SK-N-SH (cell line): ENCODE measurements around the gene CLSTN2. TPM values are rescaled to one million over a fixed set of nuclear protein-coding genes. Genes with fewer than 3 reads are reported as not detected.

ENCODE experiments used
- CTCF ChIA-PET: fragments of 300-600, 350-600 bp; formaldehyde crosslinking; extraction: SDS; loops from one replicate; lab custom pipeline; 2021; lab: Yijun Ruan, JAX
- POLR2A ChIA-PET: fragments of 350-600 bp; sonication (Branson Sonifier 250); formaldehyde crosslinking; extraction: SDS; loops from one replicate; lab custom pipeline; 2020; ENCODE audit warnings: antibody characterized with exemption, inconsistent platforms; lab: Yijun Ruan, JAX
- DNase-seq: peaks from one replicate; pipeline ENCODE4 v3.0.0; 2012
- H2AFZ ChIP-seq: fragments of 200-600 bp; sonication (generic); 2 replicates; pipeline ENCODE4 v1.8.1; 2016; ENCODE audit warnings: antibody characterized with exemption, mild to moderate bottlenecking, low read depth
- H3F3A ChIP-seq: fragments of 200-600 bp; sonication (generic); replicated peaks from 2 replicates; pipeline ENCODE3; 2016; ENCODE audit warnings: antibody characterized with exemption, mild to moderate bottlenecking; ENCODE audit not compliant: insufficient read depth
- H3K27ac ChIP-seq, 2 experiments: fragments of 200-500 bp in 1 of 2; fragments of 200-600 bp in 1 of 2; sonication (Bioruptor generic) in 1 of 2; sonication (generic), shearing (Covaris generic) in 1 of 2; 2 replicates each; pipeline versions ENCODE4 v1.5.1 to v1.6.1; 2014 to 2016; ENCODE audit warnings: low read depth in 2 of 2, inconsistent platforms in 1 of 2, low read length in 1 of 2, mild to moderate bottlenecking in 1 of 2, mixed read lengths in 1 of 2
- H3K27me3 ChIP-seq: fragments of 200-600 bp; sonication (generic), shearing (Covaris generic); 2 replicates; pipeline ENCODE4 v1.6.1; 2016; ENCODE audit warnings: mixed run types; ENCODE audit not compliant: insufficient read depth
- H3K36me3 ChIP-seq, 2 experiments: fragments of 200-500 bp in 1 of 2; fragments of 200-600 bp in 1 of 2; sonication (Bioruptor generic) in 1 of 2; sonication (generic) in 1 of 2; replicated peaks in 1 of 2; 2 replicates each; pipeline versions ENCODE3 to v1.5.1; 2014 to 2016; ENCODE audit warnings: low read length in 1 of 2, mild to moderate bottlenecking in 1 of 2; ENCODE audit not compliant: insufficient read depth in 2 of 2, control insufficient read depth in 1 of 2
- H3K4me1 ChIP-seq, 2 experiments: fragments of 200-500 bp in 1 of 2; fragments of 200-600 bp in 1 of 2; sonication (Bioruptor generic) in 1 of 2; sonication (generic), shearing (Covaris generic) in 1 of 2; 2 replicates each; pipeline versions ENCODE4 v1.5.1 to v1.6.1; 2014 to 2016; ENCODE audit warnings: low read depth in 1 of 2, low read length in 1 of 2, mixed run types in 1 of 2; ENCODE audit not compliant: insufficient read depth in 2 of 2, control insufficient read depth in 1 of 2
- H3K4me2 ChIP-seq: fragments of 200-600 bp; sonication (generic), shearing (Covaris generic); 2 replicates; pipeline ENCODE4 v1.6.1; 2017; ENCODE audit warnings: mixed run types
- H3K4me3 ChIP-seq, 2 experiments: fragments of 200-500 bp in 1 of 2; fragments of 200-600 bp in 1 of 2; sonication (Bioruptor generic) in 1 of 2; sonication (generic), shearing (Covaris generic) in 1 of 2; 2 replicates each; pipeline versions ENCODE4 v1.5.1 to v1.8.1; 2014 to 2016; ENCODE audit warnings: low read depth in 2 of 2, inconsistent platforms in 1 of 2, low read length in 1 of 2, mild to moderate bottlenecking in 1 of 2, mixed read lengths in 1 of 2, moderate library complexity in 1 of 2
- H3K79me2 ChIP-seq: fragments of 200-600 bp; sonication (generic); 2 replicates; pipeline ENCODE4 v1.8.1; 2017; ENCODE audit warnings: mild to moderate bottlenecking; ENCODE audit not compliant: insufficient read depth
- H3K9ac ChIP-seq: fragments of 200-600 bp; sonication (generic); 2 replicates; pipeline ENCODE4 v1.6.1; 2017; ENCODE audit warnings: mixed run types
- H3K9me2 ChIP-seq: fragments of 200-600 bp; sonication (generic); 2 replicates; pipeline ENCODE4 v1.6.1; 2017; ENCODE audit warnings: mixed run types
- H3K9me3 ChIP-seq: fragments of 200-600 bp; sonication (generic); 2 replicates; pipeline ENCODE4 v1.6.1; 2017; ENCODE audit warnings: mixed run types, mild to moderate bottlenecking, moderate library complexity
- H4K20me1 ChIP-seq: fragments of 200-600 bp; sonication (generic); 2 replicates; pipeline ENCODE4 v1.6.1; 2017; ENCODE audit warnings: mild to moderate bottlenecking, mixed run types; ENCODE audit not compliant: insufficient read depth
- CHD2 ChIP-seq: fragments of 150-350 bp; IDR thresholded peaks from 2 replicates; pipeline ENCODE4 v1.6.1; 2018; ENCODE audit warnings: low read length; ENCODE audit not compliant: partially characterized antibody
- FOXM1 ChIP-seq: IDR thresholded peaks from 2 replicates; pipeline ENCODE4 v1.4.0; 2012; ENCODE audit warnings: low read depth, mild to moderate bottlenecking
- GATA2 ChIP-seq: sonication (generic); formaldehyde crosslinking; IDR thresholded peaks from 2 replicates; pipeline ENCODE4 v1.5.0; 2020; ENCODE audit warnings: mild to moderate bottlenecking, missing genetic modification reagents
- MXI1 ChIP-seq: IDR thresholded peaks from 2 replicates; pipeline ENCODE4 v1.6.1; 2012; ENCODE audit warnings: mild to moderate bottlenecking, low read depth, low read length, improper control_type of control experiment
- PBX3 ChIP-seq: IDR thresholded peaks from 2 replicates; pipeline ENCODE4; 2012
- POLR2AphosphoS5 ChIP-seq: IDR thresholded peaks from 2 replicates; pipeline ENCODE4 v1.6.1; 2012; ENCODE audit warnings: low read depth, low read length
- RAD21 ChIP-seq: IDR thresholded peaks from 2 replicates; pipeline ENCODE4 v1.6.1; 2012; ENCODE audit warnings: mild to moderate bottlenecking, low read length
- REST ChIP-seq: IDR thresholded peaks from 2 replicates; pipeline ENCODE4 v1.6.1; 2012; ENCODE audit warnings: mild to moderate bottlenecking, low read depth, low read length, moderate library complexity
- RXRA ChIP-seq: IDR thresholded peaks from 2 replicates; pipeline ENCODE4 v1.4.0; 2012; ENCODE audit warnings: low read depth, mild to moderate bottlenecking, borderline replicate concordance
- TAF1 ChIP-seq: IDR thresholded peaks from 2 replicates; pipeline ENCODE4 v1.6.1; 2012; ENCODE audit warnings: low read depth, mild to moderate bottlenecking, low read length, moderate library complexity, borderline replicate concordance
- TEAD4 ChIP-seq: IDR thresholded peaks from 2 replicates; pipeline ENCODE4 v1.4.0; 2012; ENCODE audit warnings: mild to moderate bottlenecking, borderline replicate concordance; ENCODE audit not compliant: insufficient read depth
- USF2 ChIP-seq: fragments of 150-350 bp; IDR thresholded peaks from 2 replicates; pipeline ENCODE4 v1.6.1; 2017; ENCODE audit warnings: antibody characterized with exemption, low read length, low read depth, borderline replicate concordance
- WGBS: methylation state at CpG from one replicate; pipeline ENCODE4 v1.1.6; 2017; ENCODE audit warnings: low lambda C conversion rate; 5-methylcytosine and 5-hydroxymethylcytosine counted together
- polyA plus RNA-seq, 3 experiments: library from polyadenylated mRNA; depleted of rRNA; stranded (reverse); fragments of >200 nt; gene quantifications; 2 replicates each; pipeline ENCODE4 v1.2.3, GENCODE V29; 2012
- TF ChIP-seq, protein P1 (sequence below): IDR thresholded peaks from 2 replicates; pipeline ENCODE4 v1.4.0; 2012; ENCODE audit warnings: low read depth, borderline replicate concordance
- TF ChIP-seq, protein P2 (sequence below): IDR thresholded peaks from 2 replicates; pipeline ENCODE4 v1.4.0; 2012; ENCODE audit warnings: low read depth, borderline replicate concordance

The CLSTN2 gene
- polyA plus RNA-seq, 1 of the 3 experiments (the other 2 are of a cell fraction) = 0.02 TPM

GRCh38 chr3:140233702-140234101, 298.7 kb downstream of the CLSTN2 start:
- no peak overlapping the region for H3K9ac ChIP-seq
- no peaks in the 10 kb centered on the region for H3K9me2 ChIP-seq
- H3K36me3 ChIP-seq = no peaks in the 10 kb centered on the region
- H4K20me1 ChIP-seq = no peaks in the 10 kb centered on the region
- H3K27ac ChIP-seq = no peak overlapping the region
- no peaks in the 10 kb centered on the region for H3K79me2 ChIP-seq
- CTCF ChIA-PET = interaction anchor here (1.1 to 1.6 kb wide), 6 partner anchors 8 to 296 kb away, joined by 3 to 5 read pairs (median 4); no protein-coding TSS in a partner anchor
- no peak overlapping the region for H2AFZ ChIP-seq
- H3K9me3 ChIP-seq = no peaks in the 10 kb centered on the region
- 10% methylated on average over 1 of the region's 1 CpG for WGBS
- H3K27me3 ChIP-seq = no peaks in the 10 kb centered on the region
- no peak for TF ChIP-seq GATA2
- TF ChIP-seq FOXM1 = no peak
- TF ChIP-seq USF2 = no peak
- no peak for DNase-seq
- POLR2A ChIA-PET = no interaction called here
- H3K4me3 ChIP-seq = no peak overlapping the region
- no peaks in the 10 kb centered on the region; a peak in 2 of 4 replicates for H3K4me1 ChIP-seq
- H3F3A ChIP-seq = no peaks in the 10 kb centered on the region
- H3K4me2 ChIP-seq = no peak overlapping the region

GRCh38 chr3:140234256-140234655, 299.3 kb downstream of the CLSTN2 start:
- no peaks in the 10 kb centered on the region for H3K9me3 ChIP-seq
- H4K20me1 ChIP-seq = no peaks in the 10 kb centered on the region
- H3K79me2 ChIP-seq = no peaks in the 10 kb centered on the region
- TF ChIP-seq TEAD4 (no peak), POLR2AphosphoS5 (no peak), PBX3 (no peak), REST (no peak), RXRA (no peak), FOXM1 (no peak), CHD2 (no peak), RAD21 (no peak), MXI1 (no peak), TAF1 (no peak)
- TF ChIP-seq, protein P1, sequence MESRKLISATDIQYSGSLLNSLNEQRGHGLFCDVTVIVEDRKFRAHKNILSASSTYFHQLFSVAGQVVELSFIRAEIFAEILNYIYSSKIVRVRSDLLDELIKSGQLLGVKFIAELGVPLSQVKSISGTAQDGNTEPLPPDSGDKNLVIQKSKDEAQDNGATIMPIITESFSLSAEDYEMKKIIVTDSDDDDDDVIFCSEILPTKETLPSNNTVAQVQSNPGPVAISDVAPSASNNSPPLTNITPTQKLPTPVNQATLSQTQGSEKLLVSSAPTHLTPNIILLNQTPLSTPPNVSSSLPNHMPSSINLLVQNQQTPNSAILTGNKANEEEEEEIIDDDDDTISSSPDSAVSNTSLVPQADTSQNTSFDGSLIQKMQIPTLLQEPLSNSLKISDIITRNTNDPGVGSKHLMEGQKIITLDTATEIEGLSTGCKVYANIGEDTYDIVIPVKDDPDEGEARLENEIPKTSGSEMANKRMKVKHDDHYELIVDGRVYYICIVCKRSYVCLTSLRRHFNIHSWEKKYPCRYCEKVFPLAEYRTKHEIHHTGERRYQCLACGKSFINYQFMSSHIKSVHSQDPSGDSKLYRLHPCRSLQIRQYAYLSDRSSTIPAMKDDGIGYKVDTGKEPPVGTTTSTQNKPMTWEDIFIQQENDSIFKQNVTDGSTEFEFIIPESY = no peak
- TF ChIP-seq, protein P2, sequence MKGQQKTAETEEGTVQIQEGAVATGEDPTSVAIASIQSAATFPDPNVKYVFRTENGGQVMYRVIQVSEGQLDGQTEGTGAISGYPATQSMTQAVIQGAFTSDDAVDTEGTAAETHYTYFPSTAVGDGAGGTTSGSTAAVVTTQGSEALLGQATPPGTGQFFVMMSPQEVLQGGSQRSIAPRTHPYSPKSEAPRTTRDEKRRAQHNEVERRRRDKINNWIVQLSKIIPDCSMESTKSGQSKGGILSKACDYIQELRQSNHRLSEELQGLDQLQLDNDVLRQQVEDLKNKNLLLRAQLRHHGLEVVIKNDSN = no peak
- TF ChIP-seq, all 33 proteins: peak for 0
- Histone ChIP-seq H3K4me2 (no peak overlapping the region), H3K27me3 (no peaks in the 10 kb centered on the region), H3K4me1 (no peaks in the 10 kb centered on the region; a peak in 2 of 4 replicates), H2AFZ (no peak overlapping the region), H3K27ac (no peak overlapping the region), H3K9ac (no peak overlapping the region), H3F3A (no peaks in the 10 kb centered on the region), H3K4me3 (no peak overlapping the region), H3K9me2 (no peaks in the 10 kb centered on the region), H3K36me3 (no peaks in the 10 kb centered on the region)
- DNase-seq = no peak
- POLR2A ChIA-PET = no interaction called here
- 53% methylated on average over 4 of the region's 4 CpGs for WGBS
- CTCF ChIA-PET = interaction anchor here (1.2 to 1.6 kb wide), 2 partner anchors 9 to 27 kb away, joined by 3 to 4 read pairs; no protein-coding TSS in a partner anchor
